Fibroblast of peridontal ligament (primary cell): ENCODE measurements around the gene ATF7.
"Not testable (repeated sequence)": the region's sequence is repeated elsewhere in the genome, so short reads cannot be mapped to it uniquely, and the experiment has no call there.

Experiments used
- DNase-seq: peaks from one replicate; pipeline ENCODE4 v3.0.0-alpha.2; 2010; ENCODE audit errors: extremely low read depth

Gene ATF7

DNA sequence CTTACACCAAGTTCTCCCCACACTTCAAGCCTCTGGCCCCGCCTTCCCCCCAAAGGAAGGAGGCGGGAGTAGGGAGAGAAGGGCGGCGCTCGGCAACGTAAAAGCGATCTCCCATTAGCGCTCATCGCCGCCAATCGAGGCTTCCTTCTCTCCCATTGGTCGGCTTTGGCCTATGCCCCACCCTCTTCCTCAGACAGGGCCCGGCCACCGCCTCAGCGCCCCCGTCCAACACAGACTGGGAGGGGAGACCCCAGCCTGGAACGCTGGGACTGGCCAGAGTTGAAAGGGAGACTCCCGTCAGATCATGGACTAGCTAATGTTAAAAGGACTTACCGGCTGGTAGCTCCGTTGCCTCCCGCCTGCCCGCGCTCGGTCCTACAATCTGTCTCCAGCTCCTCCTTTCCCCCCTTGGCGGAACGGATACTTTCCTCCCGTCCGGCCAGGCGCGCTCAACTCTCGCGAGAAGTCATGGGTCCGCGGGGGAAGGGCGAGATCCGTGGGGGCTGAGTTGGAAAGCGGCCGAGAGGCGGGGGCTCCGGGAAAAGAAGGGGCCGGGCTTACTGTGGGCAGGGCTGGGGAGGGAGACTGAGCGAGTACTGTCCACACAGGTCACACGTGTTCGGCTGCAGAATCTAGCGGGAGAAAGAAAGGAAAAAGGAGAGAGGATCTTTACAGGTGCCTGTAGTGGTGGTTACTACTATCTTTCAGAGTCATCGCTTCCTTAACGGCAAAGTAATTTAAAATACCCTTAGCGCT, at the start of gene ATF7:
Gene ATF7 (minus strand): TSS at position 437 of the 756 bp plus-strand sequence. CDS start 25,382 bp downstream, outside the sequence.
- peak; percentile 98 for DNase-seq

GRCh38 chr12:53674977-53675700, 49.0 kb upstream of the ATF7 start:
- no peak for DNase-seq

GRCh38 chr12:53670971-53671370, 44.8 kb upstream of the ATF7 start:
- no peak for DNase-seq

- no peak for DNase-seq
Observed at GRCh38 chr12:53670308-53670707, 44.1 kb upstream of the ATF7 start.

DNA sequence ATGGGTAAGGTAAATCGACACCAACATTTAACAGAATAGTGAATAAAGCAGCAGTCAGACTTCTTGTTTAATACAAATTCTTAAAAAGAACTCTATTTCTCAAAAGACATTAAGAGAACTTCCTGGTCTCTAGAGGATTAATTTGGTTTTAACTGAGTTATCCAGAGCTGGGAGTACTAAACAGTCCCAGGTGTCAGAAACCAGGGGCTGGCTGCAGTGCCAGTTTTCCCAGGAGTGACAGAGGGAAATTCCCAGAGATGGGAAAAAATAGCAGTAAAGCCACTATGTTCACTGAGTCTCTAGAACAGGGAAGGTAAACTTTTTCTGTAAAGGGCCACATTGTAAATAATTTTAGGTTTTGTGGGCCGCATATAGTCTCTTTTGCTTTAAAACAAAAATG, 40.9 kb upstream of the ATF7 start:
- peak; percentile 32 for DNase-seq

- no peak for DNase-seq
Observed at GRCh38 chr12:53664936-53665335, 38.8 kb upstream of the ATF7 start.

DNA sequence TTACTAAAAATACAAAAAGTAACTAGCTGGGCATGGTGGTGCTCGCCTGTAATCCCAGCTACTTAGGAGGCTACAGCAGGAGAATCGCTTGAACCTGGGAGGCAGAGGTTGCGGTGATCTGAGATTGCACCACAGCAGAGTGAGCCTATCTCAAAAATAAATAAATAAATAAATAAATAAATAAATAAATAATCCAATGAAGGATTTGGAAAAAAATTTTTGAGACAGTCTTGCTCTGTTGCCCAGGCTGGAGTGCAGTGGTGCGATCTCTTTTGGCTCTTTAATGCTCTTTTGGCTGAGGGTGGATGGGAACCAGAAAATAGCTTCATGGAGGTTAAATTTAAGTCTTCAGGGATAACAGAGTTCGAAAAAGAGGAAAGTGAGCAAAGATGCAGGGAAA, 38.0 kb upstream of the ATF7 start:
- no peak for DNase-seq

GRCh38 chr12:53660041-53660440, 33.9 kb upstream of the ATF7 start:
- DNase-seq: peak; percentile 67

GRCh38 chr12:53659571-53659981, 33.4 kb upstream of the ATF7 start:
- DNase-seq: peak; percentile 82

DNA sequence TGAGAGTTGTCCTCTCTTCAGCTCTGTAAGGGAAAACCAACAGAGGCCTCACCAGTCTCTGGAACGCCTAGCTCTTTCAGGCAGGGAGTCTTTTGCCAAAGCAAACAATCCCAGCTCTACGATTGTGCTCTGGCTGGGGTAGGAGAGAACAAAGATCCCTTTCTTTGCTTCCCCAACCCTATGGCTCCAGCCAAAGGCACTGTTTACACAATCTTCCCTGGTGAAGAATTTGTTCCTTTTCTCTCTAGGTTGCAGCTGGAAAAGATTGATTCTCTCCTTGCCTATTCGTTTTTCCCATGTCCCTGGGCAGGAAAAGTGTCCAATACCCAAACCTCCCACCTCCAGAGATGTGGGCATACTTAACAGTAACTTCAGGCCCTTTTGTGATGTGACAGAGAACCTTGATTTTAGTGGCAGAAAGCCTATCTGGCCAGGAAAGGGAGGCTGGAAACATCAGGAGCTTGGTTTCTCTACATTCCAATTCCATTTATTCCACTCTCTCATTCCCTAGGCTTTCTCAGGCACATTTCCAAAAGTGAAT, 32.9 kb upstream of the ATF7 start:
- peak; percentile 92 for DNase-seq

GRCh38 chr12:53657041-53657440, 30.9 kb upstream of the ATF7 start:
- DNase-seq: no peak

DNA sequence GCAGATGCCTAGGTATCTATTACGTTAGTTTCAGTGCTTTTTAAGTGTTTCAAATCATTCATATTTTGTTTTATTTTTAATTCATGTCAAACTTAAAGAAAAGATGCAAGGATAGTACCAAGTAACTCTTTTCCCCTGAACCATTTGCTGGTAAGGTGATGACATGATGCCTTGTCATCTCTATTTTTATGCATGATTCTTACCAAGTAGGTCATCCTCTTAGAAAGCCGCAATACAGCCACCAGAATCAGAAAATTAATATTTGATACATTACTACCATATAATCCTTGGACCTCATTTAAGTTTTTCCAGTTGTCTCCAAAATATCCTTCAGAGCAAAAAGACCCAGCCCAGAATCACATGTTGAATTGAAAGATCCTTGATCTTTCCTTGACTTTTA, 27.4 kb upstream of the ATF7 start:
- no peak for DNase-seq

GRCh38 chr12:53652366-53652765, 26.2 kb upstream of the ATF7 start:
- peak; percentile 61 for DNase-seq

DNA sequence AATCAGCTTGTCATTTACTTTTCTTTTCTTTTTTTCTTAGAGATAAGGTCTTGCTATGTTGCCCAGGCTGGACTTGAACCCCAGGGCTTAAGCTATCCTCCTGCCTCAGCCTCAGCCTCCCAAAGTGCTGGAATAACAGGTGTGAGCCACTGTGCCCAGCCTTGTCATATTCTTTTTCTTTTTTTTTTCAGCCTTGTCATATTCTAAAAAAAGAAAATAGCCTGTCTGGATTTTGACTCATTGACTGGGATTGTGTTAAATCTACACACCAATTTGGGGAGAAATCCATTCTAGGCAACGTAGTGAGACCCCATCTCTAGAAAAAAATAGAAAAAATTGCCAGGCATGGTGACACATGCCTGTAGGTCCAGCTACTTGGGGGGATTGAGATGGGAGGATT, 25.6 kb upstream of the ATF7 start:
- DNase-seq: no peak

DNA sequence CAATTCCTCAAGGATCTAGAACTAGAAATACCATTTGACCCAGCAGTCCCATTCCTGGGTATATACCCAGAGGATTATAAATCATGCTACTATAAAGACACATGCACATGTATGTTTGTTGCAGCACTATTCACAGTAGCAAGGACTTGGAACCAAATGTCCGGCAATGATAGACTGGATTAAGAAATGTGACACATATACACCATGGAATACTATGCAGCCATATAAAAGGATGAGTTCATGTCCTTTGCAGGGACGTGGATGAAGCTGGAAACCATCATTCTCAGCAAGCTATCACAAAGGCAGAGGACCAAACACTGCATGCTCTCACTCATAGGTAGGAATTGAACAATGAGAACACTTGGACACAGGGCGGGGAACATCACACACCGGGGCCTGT, 20.1 kb upstream of the ATF7 start:
- DNase-seq: not testable (repeated sequence)

- DNase-seq: peak; percentile 34
Observed at GRCh38 chr12:53645165-53645564, 19.0 kb upstream of the ATF7 start.

DNA sequence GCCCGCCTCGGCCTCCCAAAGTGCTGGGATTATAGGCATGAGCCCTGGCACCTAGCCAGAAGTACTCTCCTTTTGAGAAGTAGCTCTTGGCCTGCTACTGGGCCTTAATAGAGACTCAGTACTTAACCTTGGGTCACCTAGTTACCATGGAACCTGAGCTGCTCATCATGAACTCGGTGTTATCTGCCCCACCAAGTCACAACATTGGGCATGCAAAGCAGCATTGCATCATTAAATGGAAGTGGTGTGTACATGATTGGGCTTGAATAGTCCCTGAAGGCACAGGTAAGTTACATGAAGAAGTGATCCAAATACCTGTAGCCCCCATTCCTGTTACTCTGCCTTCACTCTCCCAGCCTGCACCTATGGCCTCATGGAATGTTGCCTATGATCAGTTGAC, 18.0 kb upstream of the ATF7 start:
- DNase-seq: no peak

GRCh38 chr12:53643232-53643979, 17.2 kb upstream of the ATF7 start:
- DNase-seq: no peak

- DNase-seq: no peak
Observed at GRCh38 chr12:53638057-53638456, 11.9 kb upstream of the ATF7 start.

GRCh38 chr12:53636641-53637040, 10.5 kb upstream of the ATF7 start:
- DNase-seq: no peak

- DNase-seq: not testable (repeated sequence)
Observed at GRCh38 chr12:53635708-53636107, 9.5 kb upstream of the ATF7 start.

- DNase-seq: no peak
Observed at GRCh38 chr12:53631721-53632120, 5.5 kb upstream of the ATF7 start.
